K562 (cell line): Measurements from ENCODE around the gene TRAF7. TPM values are rescaled to one million over a fixed set of nuclear protein-coding genes. Genes with fewer than 3 reads are reported as not detected.
A peak's percentile ranks its signal among the peaks of the same experiment; 100 is the strongest.

Experiments
- AFF1 ChIP-seq, 2 experiments: fragments of 450-650 bp; IDR thresholded peaks; 2 replicates each; pipeline ENCODE4 v1.6.1; 2018; ENCODE audit warnings: mild to moderate bottlenecking in 2 of 2, low read depth in 1 of 2; ENCODE audit not compliant: partially characterized antibody in 2 of 2
- CAMTA2 ChIP-seq: fragments of 250-450 bp; sonication (Bioruptor Pico); conservative IDR thresholded peaks from 2 replicates; pipeline ENCODE4 v1.5.1; 2022
- GTF2A2 ChIP-seq: IDR thresholded peaks from 2 replicates; pipeline ENCODE4 v1.6.1; 2016; ENCODE audit warnings: mild to moderate bottlenecking, missing genetic modification characterization, missing compliant biosample characterization
- KDM2B ChIP-seq: fragments of 250-450 bp; sonication (Bioruptor Pico); IDR thresholded peaks from 2 replicates; pipeline ENCODE4 v1.8.0; 2021; ENCODE audit warnings: mild to moderate bottlenecking, moderate library complexity
- MEIS2 ChIP-seq: fragments of 450-650 bp; IDR thresholded peaks from 2 replicates; pipeline ENCODE4 v1.6.1; 2014; ENCODE audit warnings: mild to moderate bottlenecking; ENCODE audit not compliant: partially characterized antibody
- MNT ChIP-seq, 2 experiments: fragments of 450-650 bp; conservative IDR thresholded peaks; 2 replicates each; pipeline ENCODE4 v1.6.1; 2017; ENCODE audit warnings: mild to moderate bottlenecking in 2 of 2, moderate library complexity in 2 of 2
- NEUROD1 ChIP-seq: fragments of 150-350 bp; IDR thresholded peaks from 2 replicates; pipeline ENCODE4 v1.6.1; 2014; ENCODE audit warnings: borderline replicate concordance, low read length, low read depth; ENCODE audit not compliant: partially characterized antibody
- NFATC3 ChIP-seq: fragments of 450-650 bp; IDR thresholded peaks from 2 replicates; pipeline ENCODE4 v1.6.1; 2017; ENCODE audit warnings: mild to moderate bottlenecking
- NR2C2 ChIP-seq, 2 experiments: fragments of 200-800 bp in 1 of 2; sonication (Bioruptor generic) in 1 of 2; sonication (generic) in 1 of 2; formaldehyde crosslinking in 1 of 2; IDR thresholded peaks; 2 replicates each; pipeline versions ENCODE4 v1.6.1 to v1.8.0; 2016 to 2022; ENCODE audit warnings: mild to moderate bottlenecking in 1 of 2, missing compliant biosample characterization in 1 of 2, missing genetic modification characterization in 1 of 2, missing genetic modification reagents in 1 of 2
- SMAD3 ChIP-seq: fragments of 450-650 bp; formaldehyde crosslinking; conservative IDR thresholded peaks from 2 replicates; pipeline ENCODE4 v1.4.0; 2020; ENCODE audit warnings: mild to moderate bottlenecking
- SP2 ChIP-seq: IDR thresholded peaks from 2 replicates; pipeline ENCODE4 v1.6.1; 2011; ENCODE audit warnings: mild to moderate bottlenecking, low read depth, low read length, moderate library complexity; ENCODE audit not compliant: poor library complexity, severe bottlenecking; ENCODE audit errors: extremely low read depth
- SREBF1 ChIP-seq: fragments of 150-350 bp; IDR thresholded peaks from 2 replicates; pipeline ENCODE4 v1.6.1; 2014; ENCODE audit warnings: antibody characterized with exemption, low read depth, low read length, borderline replicate concordance
- ZFP36 ChIP-seq: fragments of 150-350 bp; IDR thresholded peaks from 2 replicates; pipeline ENCODE4 v1.6.1; 2018; ENCODE audit warnings: low read length, low read depth; ENCODE audit not compliant: partially characterized antibody
- ZHX1 ChIP-seq: fragments of 150-350 bp; conservative IDR thresholded peaks from 2 replicates; pipeline ENCODE4 v1.6.1; 2014; ENCODE audit warnings: low read length
- ZNF511 ChIP-seq: sonication (generic); formaldehyde crosslinking; IDR thresholded peaks from 2 replicates; pipeline ENCODE4 v1.8.0; 2022; ENCODE audit warnings: mild to moderate bottlenecking, missing genetic modification reagents
- polyA plus RNA-seq, 8 experiments: library from polyadenylated mRNA; depleted of rRNA in 4 of 8; stranded (reverse) in 5 of 8; unstranded in 3 of 8; fragments of >200 nt; fragmentation: Nextera tagmentation in 2 of 8; fragmentation: Illumina TruSeq in 1 of 8; extraction: Ambion mirVana in 2 of 8; extraction: Trizol in 1 of 8; gene quantifications; 2 replicates each; pipeline versions ENCODE4 v1.2.1 to v1.2.3, GENCODE V29; 2011 to 2014; ENCODE audit warnings: inconsistent platforms in 1 of 8, missing spikeins in 1 of 8
- total RNA-seq, 7 experiments: library from RNA; depleted of rRNA in 6 of 7; stranded (reverse); fragments of >200 nt in 6 of 7; fragmentation: Illumina TruSeq in 2 of 7; extraction: Trizol in 2 of 7; gene quantifications; 2 replicates each; pipeline versions ENCODE4 v1.2.1 to v1.2.3, GENCODE V29; 2011 to 2021; ENCODE audit warnings: low replicate concordance in 1 of 7
- TF ChIP-seq, protein P1 (sequence below): sonication (generic); formaldehyde crosslinking; IDR thresholded peaks from 2 replicates; pipeline ENCODE4 v1.9.0; 2022; ENCODE audit warnings: mild to moderate bottlenecking, missing genetic modification reagents

Gene TRAF7
- total and polyA plus RNA-seq, 9 of the 15 experiments (the other 6 are each of a cell fraction or from before 2014, with no cell fraction given): 1.1 to 113 (median 41.6) TPM

DNA sequence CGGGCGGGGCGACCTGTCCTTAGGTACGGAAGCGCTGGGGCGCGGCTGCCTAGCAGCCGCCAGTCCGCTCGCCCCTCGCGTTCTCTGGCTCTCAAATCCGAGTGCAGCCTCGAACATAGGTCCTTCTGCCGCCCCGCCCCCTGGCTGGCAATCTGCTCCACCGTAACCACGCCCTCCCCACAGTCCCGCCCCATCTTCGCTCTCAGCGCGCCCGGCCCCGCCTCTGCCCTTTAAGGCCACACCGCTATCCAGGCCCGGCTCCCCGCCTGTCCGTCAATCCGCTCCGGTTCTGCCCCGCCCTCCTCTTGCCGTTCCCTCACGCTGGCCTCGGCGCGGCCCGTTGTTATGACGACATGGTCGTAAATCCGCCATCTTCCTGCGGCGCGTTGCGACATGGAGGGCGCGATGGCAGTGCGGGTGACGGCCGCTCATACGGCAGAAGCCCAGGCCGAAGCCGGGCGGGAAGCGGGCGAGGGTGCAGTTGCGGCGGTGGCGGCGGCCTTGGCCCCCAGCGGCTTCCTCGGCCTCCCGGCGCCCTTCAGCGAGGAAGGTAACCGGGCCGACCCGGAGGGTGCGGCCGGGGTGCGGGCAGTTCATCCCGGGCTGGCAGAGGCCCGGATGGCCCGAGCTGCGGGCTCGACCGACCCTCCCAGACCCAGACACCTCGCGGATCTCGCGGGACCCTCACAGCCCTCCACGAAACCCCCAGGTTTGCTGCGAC lies 67.8 kb downstream of the TRAF7 start, which contains the start of gene E4F1 (continued):
- TF ChIP-seq AFF1 (IDR thresholded peaks at IDR 0.05; ENCODE audit: low read depth in 1 of 2, partially characterized antibody in 2 of 2) (no peak), ZNF511 (CRISPR knock-in tag) (0 out of 2 replicates have a peak, but pooled peaks have one; percentile 51), NFATC3 (no peak), GTF2A2 (tag) (no peak), ZHX1 (0 out of 2 replicates have a peak, but pooled peaks have one; percentile 66), SMAD3 (CRISPR knock-in tag) (no peak), KDM2B (CRISPR knock-in tag) (peak; percentile 61; the same call in 1 of the 2 replicates), SP2 (no peak), ZFP36 (no peak), NR2C2 (CRISPR knock-in tag; IDR thresholded peaks at IDR 0.05) (peak; percentile 47; the same call in 1 of the 2 replicates), NR2C2 (tag; IDR thresholded peaks at IDR 0.05) (peak; percentile 70; the same call in 1 of the 2 replicates), SREBF1 (no peak), MEIS2 (peak; percentile 95), NEUROD1 (peak; percentile 80), MNT (conservative IDR thresholded peaks at IDR 0.05) (peak; percentile 83 to 91), CAMTA2 (CRISPR knock-in tag) (no peak)
- TF ChIP-seq, protein P1, sequence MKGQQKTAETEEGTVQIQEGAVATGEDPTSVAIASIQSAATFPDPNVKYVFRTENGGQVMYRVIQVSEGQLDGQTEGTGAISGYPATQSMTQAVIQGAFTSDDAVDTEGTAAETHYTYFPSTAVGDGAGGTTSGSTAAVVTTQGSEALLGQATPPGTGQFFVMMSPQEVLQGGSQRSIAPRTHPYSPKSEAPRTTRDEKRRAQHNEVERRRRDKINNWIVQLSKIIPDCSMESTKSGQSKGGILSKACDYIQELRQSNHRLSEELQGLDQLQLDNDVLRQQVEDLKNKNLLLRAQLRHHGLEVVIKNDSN (CRISPR knock-in tag): no peak
